ENCODE measurements around the gene PPFIA1.

PPFIA1 gene

GRCh38 chr11:70367071-70367470, 96.6 kb downstream of the PPFIA1 start:
- Histone ChIP-seq H3K9me3 (ENCODE audit: low read length) (peaks cover 2% of the 10 kb centered on the region), H2AFZ (ENCODE audit: low read depth, low read length) (no peak overlapping the region), H3K36me3 (ENCODE audit: insufficient read depth, low read length) (peaks cover 54% of the 10 kb centered on the region), H3K4me3 (ENCODE audit: low read length) (no peak overlapping the region), H3K27me3 (ENCODE audit: insufficient read depth, low read length) (no peaks in the 10 kb centered on the region), H3K4me1 (ENCODE audit: insufficient read depth, low read length) (no peaks in the 10 kb centered on the region)

GRCh38 chr11:70368961-70369360, 98.5 kb downstream of the PPFIA1 start:
- peaks cover 58% of the 10 kb centered on the region for H3K36me3 ChIP-seq (ENCODE audit: insufficient read depth, low read length)

GRCh38 chr11:70371241-70371640, 100.8 kb downstream of the PPFIA1 start:
- Histone ChIP-seq H3K4me3 (ENCODE audit: low read length) (no peak overlapping the region), H3K4me1 (ENCODE audit: insufficient read depth, low read length) (no peaks in the 10 kb centered on the region), H3K27me3 (ENCODE audit: insufficient read depth, low read length) (no peaks in the 10 kb centered on the region), H2AFZ (ENCODE audit: low read depth, low read length) (no peak overlapping the region), H3K36me3 (ENCODE audit: insufficient read depth, low read length) (peaks cover 53% of the 10 kb centered on the region), H3K9me3 (ENCODE audit: low read length) (peaks cover 2% of the 10 kb centered on the region)

More at GRCh38 chr11:70368961-70369360, 98.5 kb downstream of the PPFIA1 start:
- Histone ChIP-seq H3K9me3 (ENCODE audit: low read length) (peaks cover 2% of the 10 kb centered on the region), H3K27me3 (ENCODE audit: insufficient read depth, low read length) (no peaks in the 10 kb centered on the region), H3K4me3 (ENCODE audit: low read length) (no peak overlapping the region), H3K4me1 (ENCODE audit: insufficient read depth, low read length) (no peaks in the 10 kb centered on the region), H2AFZ (ENCODE audit: low read depth, low read length) (no peak overlapping the region)

GRCh38 chr11:70372076-70372475, 101.6 kb downstream of the PPFIA1 start:
- H3K4me3 ChIP-seq (ENCODE audit: low read length), result no peak overlapping the region
- H3K4me1 ChIP-seq (ENCODE audit: insufficient read depth, low read length), result no peaks in the 10 kb centered on the region
- peaks cover 54% of the 10 kb centered on the region for H3K36me3 ChIP-seq (ENCODE audit: insufficient read depth, low read length)
- H3K9me3 ChIP-seq (ENCODE audit: low read length), result peaks cover 2% of the 10 kb centered on the region
- H2AFZ ChIP-seq (ENCODE audit: low read depth, low read length), result no peak overlapping the region
- H3K27me3 ChIP-seq (ENCODE audit: insufficient read depth, low read length), result no peaks in the 10 kb centered on the region

GRCh38 chr11:70376621-70377020, 106.1 kb downstream of the PPFIA1 start:
- H3K4me3 ChIP-seq (ENCODE audit: low read length), result no peak overlapping the region
- no peak overlapping the region for H2AFZ ChIP-seq (ENCODE audit: low read depth, low read length)
- no peaks in the 10 kb centered on the region for H3K9me3 ChIP-seq (ENCODE audit: low read length)
- H3K27me3 ChIP-seq (ENCODE audit: insufficient read depth, low read length), result no peaks in the 10 kb centered on the region
- H3K36me3 ChIP-seq (ENCODE audit: insufficient read depth, low read length), result peaks cover 59% of the 10 kb centered on the region
- no peaks in the 10 kb centered on the region for H3K4me1 ChIP-seq (ENCODE audit: insufficient read depth, low read length)

- Histone ChIP-seq H3K4me3 (ENCODE audit: low read length) (no peak overlapping the region), H3K9me3 (ENCODE audit: low read length) (no peaks in the 10 kb centered on the region), H3K36me3 (ENCODE audit: insufficient read depth, low read length) (peaks cover 57% of the 10 kb centered on the region), H3K27me3 (ENCODE audit: insufficient read depth, low read length) (no peaks in the 10 kb centered on the region), H2AFZ (ENCODE audit: low read depth, low read length) (no peak overlapping the region), H3K4me1 (ENCODE audit: insufficient read depth, low read length) (no peaks in the 10 kb centered on the region)
Observed at GRCh38 chr11:70377645-70378044, 107.2 kb downstream of the PPFIA1 start.

- Histone ChIP-seq H3K27me3 (ENCODE audit: insufficient read depth, low read length) (no peaks in the 10 kb centered on the region), H3K9me3 (ENCODE audit: low read length) (no peaks in the 10 kb centered on the region), H3K4me1 (ENCODE audit: insufficient read depth, low read length) (no peaks in the 10 kb centered on the region), H3K4me3 (ENCODE audit: low read length) (no peak overlapping the region), H2AFZ (ENCODE audit: low read depth, low read length) (no peak overlapping the region), H3K36me3 (ENCODE audit: insufficient read depth, low read length) (peaks cover 54% of the 10 kb centered on the region)
Observed at GRCh38 chr11:70378506-70379134, 108.1 kb downstream of the PPFIA1 start.

GRCh38 chr11:70381350-70381749, 110.9 kb downstream of the PPFIA1 start:
- H3K4me1 ChIP-seq (ENCODE audit: insufficient read depth, low read length), result no peaks in the 10 kb centered on the region
- H3K27me3 ChIP-seq (ENCODE audit: insufficient read depth, low read length), result no peaks in the 10 kb centered on the region
- peaks cover 57% of the 10 kb centered on the region for H3K36me3 ChIP-seq (ENCODE audit: insufficient read depth, low read length)
- no peak overlapping the region for H3K4me3 ChIP-seq (ENCODE audit: low read length)
- H3K9me3 ChIP-seq (ENCODE audit: low read length), result no peaks in the 10 kb centered on the region
- H2AFZ ChIP-seq (ENCODE audit: low read depth, low read length), result no peak overlapping the region

GRCh38 chr11:70381872-70382861, 111.7 kb downstream of the PPFIA1 start:
- no peaks in the 10 kb centered on the region for H3K9me3 ChIP-seq (ENCODE audit: low read length)
- H2AFZ ChIP-seq (ENCODE audit: low read depth, low read length), result no peak overlapping the region
- peaks cover 53% of the 10 kb centered on the region for H3K36me3 ChIP-seq (ENCODE audit: insufficient read depth, low read length)
- no peaks in the 10 kb centered on the region for H3K4me1 ChIP-seq (ENCODE audit: insufficient read depth, low read length)
- no peak overlapping the region for H3K4me3 ChIP-seq (ENCODE audit: low read length)
- no peaks in the 10 kb centered on the region for H3K27me3 ChIP-seq (ENCODE audit: insufficient read depth, low read length)

- no peak overlapping the region for H2AFZ ChIP-seq (ENCODE audit: low read depth, low read length)
- H3K27me3 ChIP-seq (ENCODE audit: insufficient read depth, low read length), result no peaks in the 10 kb centered on the region
- H3K4me3 ChIP-seq (ENCODE audit: low read length), result no peak overlapping the region
- H3K4me1 ChIP-seq (ENCODE audit: insufficient read depth, low read length), result no peaks in the 10 kb centered on the region
- peaks cover 39% of the 10 kb centered on the region for H3K36me3 ChIP-seq (ENCODE audit: insufficient read depth, low read length)
- H3K9me3 ChIP-seq (ENCODE audit: low read length), result no peaks in the 10 kb centered on the region
Observed at GRCh38 chr11:70383664-70384565, 113.4 kb downstream of the PPFIA1 start.

- Histone ChIP-seq H3K36me3 (ENCODE audit: insufficient read depth, low read length) (peaks cover 38% of the 10 kb centered on the region), H3K27me3 (ENCODE audit: insufficient read depth, low read length) (no peaks in the 10 kb centered on the region), H3K9me3 (ENCODE audit: low read length) (no peaks in the 10 kb centered on the region), H3K4me3 (ENCODE audit: low read length) (no peak overlapping the region), H2AFZ (ENCODE audit: low read depth, low read length) (no peak overlapping the region), H3K4me1 (ENCODE audit: insufficient read depth, low read length) (no peaks in the 10 kb centered on the region)
Observed at GRCh38 chr11:70384566-70385152, 114.2 kb downstream of the PPFIA1 start.

- Histone ChIP-seq H3K4me3 (ENCODE audit: low read length) (no peak overlapping the region), H2AFZ (ENCODE audit: low read depth, low read length) (no peak overlapping the region), H3K9me3 (ENCODE audit: low read length) (no peaks in the 10 kb centered on the region), H3K4me1 (ENCODE audit: insufficient read depth, low read length) (no peaks in the 10 kb centered on the region), H3K27me3 (ENCODE audit: insufficient read depth, low read length) (no peaks in the 10 kb centered on the region), H3K36me3 (ENCODE audit: insufficient read depth, low read length) (peaks cover 29% of the 10 kb centered on the region)
Observed at GRCh38 chr11:70387564-70387963, 117.1 kb downstream of the PPFIA1 start.

All from neuron (in vitro differentiated cells).